Ishikawa (cell line): Measurements from ENCODE around the gene GSK3A.

Source experiments
- CEBPB ChIP-seq: IDR thresholded peaks from 2 replicates; pipeline ENCODE4 v1.6.1; 2012
- CREB1 ChIP-seq: IDR thresholded peaks from 2 replicates; pipeline ENCODE4 v1.6.1; 2012; ENCODE audit warnings: low read depth
- EGR1 ChIP-seq: IDR thresholded peaks from 2 replicates; pipeline ENCODE4 v1.6.1; 2012
- EP300 ChIP-seq: IDR thresholded peaks from 2 replicates; pipeline ENCODE4 v1.6.1; 2012; ENCODE audit warnings: borderline replicate concordance
- FOXM1 ChIP-seq: IDR thresholded peaks from 2 replicates; pipeline ENCODE4 v1.6.1; 2012; ENCODE audit warnings: low read depth, borderline replicate concordance
- NFIC ChIP-seq: IDR thresholded peaks from 2 replicates; pipeline ENCODE4 v1.6.1; 2012
- RAD21 ChIP-seq: IDR thresholded peaks from 2 replicates; pipeline ENCODE4 v1.6.1; 2012; ENCODE audit warnings: low read depth
- TAF1 ChIP-seq: IDR thresholded peaks from 2 replicates; pipeline ENCODE4 v1.6.1; 2012; ENCODE audit warnings: low read depth, mild to moderate bottlenecking
- TCF12 ChIP-seq: IDR thresholded peaks from 2 replicates; pipeline ENCODE4 v1.6.1; 2012; ENCODE audit warnings: low read depth
- TEAD4 ChIP-seq: IDR thresholded peaks from 2 replicates; pipeline ENCODE4 v1.6.1; 2012
- USF1 ChIP-seq: IDR thresholded peaks from 2 replicates; pipeline ENCODE4 v1.6.1; 2012
- YY1 ChIP-seq: IDR thresholded peaks from 2 replicates; pipeline ENCODE4 v1.6.1; 2012; ENCODE audit warnings: low read depth
- ZBTB7A ChIP-seq: IDR thresholded peaks from 2 replicates; pipeline ENCODE4 v1.6.1; 2012; ENCODE audit warnings: low read depth
- TF ChIP-seq, protein P1 (sequence below): IDR thresholded peaks from 2 replicates; pipeline ENCODE4 v1.6.1; 2012
- TF ChIP-seq, protein P2 (sequence below): IDR thresholded peaks from 2 replicates; pipeline ENCODE4 v1.6.1; 2012; ENCODE audit warnings: low read depth, mild to moderate bottlenecking

GSK3A gene

GRCh38 chr19:42245231-42245630 is 2.8 kb upstream of the GSK3A start:
- TF ChIP-seq, protein P1, sequence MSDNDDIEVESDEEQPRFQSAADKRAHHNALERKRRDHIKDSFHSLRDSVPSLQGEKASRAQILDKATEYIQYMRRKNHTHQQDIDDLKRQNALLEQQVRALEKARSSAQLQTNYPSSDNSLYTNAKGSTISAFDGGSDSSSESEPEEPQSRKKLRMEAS = no peak
- TF ChIP-seq, protein P2, sequence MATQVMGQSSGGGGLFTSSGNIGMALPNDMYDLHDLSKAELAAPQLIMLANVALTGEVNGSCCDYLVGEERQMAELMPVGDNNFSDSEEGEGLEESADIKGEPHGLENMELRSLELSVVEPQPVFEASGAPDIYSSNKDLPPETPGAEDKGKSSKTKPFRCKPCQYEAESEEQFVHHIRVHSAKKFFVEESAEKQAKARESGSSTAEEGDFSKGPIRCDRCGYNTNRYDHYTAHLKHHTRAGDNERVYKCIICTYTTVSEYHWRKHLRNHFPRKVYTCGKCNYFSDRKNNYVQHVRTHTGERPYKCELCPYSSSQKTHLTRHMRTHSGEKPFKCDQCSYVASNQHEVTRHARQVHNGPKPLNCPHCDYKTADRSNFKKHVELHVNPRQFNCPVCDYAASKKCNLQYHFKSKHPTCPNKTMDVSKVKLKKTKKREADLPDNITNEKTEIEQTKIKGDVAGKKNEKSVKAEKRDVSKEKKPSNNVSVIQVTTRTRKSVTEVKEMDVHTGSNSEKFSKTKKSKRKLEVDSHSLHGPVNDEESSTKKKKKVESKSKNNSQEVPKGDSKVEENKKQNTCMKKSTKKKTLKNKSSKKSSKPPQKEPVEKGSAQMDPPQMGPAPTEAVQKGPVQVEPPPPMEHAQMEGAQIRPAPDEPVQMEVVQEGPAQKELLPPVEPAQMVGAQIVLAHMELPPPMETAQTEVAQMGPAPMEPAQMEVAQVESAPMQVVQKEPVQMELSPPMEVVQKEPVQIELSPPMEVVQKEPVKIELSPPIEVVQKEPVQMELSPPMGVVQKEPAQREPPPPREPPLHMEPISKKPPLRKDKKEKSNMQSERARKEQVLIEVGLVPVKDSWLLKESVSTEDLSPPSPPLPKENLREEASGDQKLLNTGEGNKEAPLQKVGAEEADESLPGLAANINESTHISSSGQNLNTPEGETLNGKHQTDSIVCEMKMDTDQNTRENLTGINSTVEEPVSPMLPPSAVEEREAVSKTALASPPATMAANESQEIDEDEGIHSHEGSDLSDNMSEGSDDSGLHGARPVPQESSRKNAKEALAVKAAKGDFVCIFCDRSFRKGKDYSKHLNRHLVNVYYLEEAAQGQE = no peak
- TF ChIP-seq RAD21 (no peak), TEAD4 (no peak), FOXM1 (no peak), TAF1 (no peak), USF1 (no peak), NFIC (no peak), EP300 (no peak), EGR1 (no peak), TCF12 (no peak), CREB1 (no peak), ZBTB7A (no peak), CEBPB (no peak), YY1 (no peak)

DNA sequence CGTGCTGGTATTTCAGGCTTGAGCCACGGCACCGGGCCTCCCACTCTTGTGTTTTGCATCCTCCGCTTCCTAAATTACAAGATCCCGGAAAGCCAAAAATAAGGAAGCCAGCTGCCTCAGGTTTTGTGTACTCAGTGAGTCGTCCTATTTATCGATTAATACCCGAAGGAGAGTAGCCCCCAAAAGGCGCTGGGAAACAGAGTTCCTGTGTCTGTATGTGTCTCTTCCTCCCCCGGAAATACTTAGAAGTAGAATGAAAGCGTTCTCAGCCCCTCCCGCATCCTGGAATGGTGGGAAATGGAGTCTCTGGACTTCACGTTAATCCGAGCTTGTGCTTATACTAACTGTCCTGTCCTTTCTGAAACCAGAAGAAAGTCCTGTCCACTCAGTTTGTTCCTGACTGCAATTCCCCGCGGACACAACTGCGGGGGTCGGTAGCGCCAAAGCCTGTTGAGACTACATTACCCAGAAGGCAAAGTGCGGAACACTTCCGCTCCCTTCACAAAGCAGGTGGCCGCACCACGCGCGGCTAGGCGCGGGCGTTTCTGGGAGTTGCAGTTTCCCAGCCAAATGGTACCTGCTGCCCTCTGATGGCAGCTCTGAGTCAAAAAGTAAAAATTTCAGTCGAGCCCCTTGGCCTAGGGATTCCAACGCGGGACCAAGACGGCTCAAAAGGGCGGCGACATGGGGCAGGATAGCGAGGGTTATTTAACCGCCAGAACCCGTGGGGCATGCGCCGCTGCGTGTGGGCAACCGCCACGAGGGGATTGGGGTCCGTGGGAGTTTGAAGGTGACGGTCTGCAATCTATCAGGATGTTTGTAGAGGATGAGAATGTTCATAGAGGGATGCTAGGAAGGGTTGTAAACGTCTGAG is 2.2 kb upstream of the GSK3A start:
- TF ChIP-seq EGR1 (peak; percentile 8; the same call in 1 of the 2 replicates), CREB1 (peak; percentile 66), EP300 (no peak), TEAD4 (no peak), ZBTB7A (no peak), TCF12 (peak; percentile 52; the same call in 1 of the 2 replicates), NFIC (peak; percentile 7; the same call in 1 of the 2 replicates), FOXM1 (no peak), CEBPB (no peak; the same call in 1 of the 2 replicates), TAF1 (peak; percentile 57), RAD21 (peak; percentile 25; the same call in 1 of the 2 replicates), YY1 (peak; percentile 61), USF1 (peak; percentile 90)
- TF ChIP-seq, protein P2 = no peak
- TF ChIP-seq, protein P1 = peak; percentile 65

DNA sequence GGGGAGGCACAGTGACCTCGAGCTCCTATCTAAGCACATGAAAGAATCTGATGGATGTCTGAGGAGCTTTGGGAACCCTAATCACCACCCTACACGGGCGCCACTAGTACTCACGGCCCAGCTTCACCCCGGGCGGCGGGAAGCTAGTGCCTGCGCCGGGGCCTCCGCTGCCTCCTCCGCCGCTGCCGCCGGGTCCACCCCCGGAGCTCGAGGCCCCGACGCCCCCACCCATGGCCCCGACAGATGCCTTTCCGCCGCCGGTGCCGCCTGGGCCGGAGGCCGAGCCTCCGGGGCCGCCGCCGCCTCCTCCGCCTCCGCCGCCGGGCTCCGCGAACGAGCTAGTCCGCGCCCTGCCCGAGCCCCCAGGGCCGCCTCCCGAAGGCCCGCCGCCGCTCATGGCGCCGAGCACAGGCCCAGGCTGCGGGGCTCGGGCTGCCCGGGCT is 312 bp downstream of the GSK3A start:
- no peak for TF ChIP-seq TCF12
- TF ChIP-seq CEBPB = no peak
- TF ChIP-seq ZBTB7A = no peak
- TF ChIP-seq CREB1 = no peak
- TF ChIP-seq RAD21 = no peak
- no peak for TF ChIP-seq YY1

- no peak for TF ChIP-seq ZBTB7A
- TF ChIP-seq, protein P1 = no peak
- no peak for TF ChIP-seq TCF12
- TF ChIP-seq EGR1 = no peak
- TF ChIP-seq, protein P2 = no peak
- TF ChIP-seq FOXM1 = no peak
- TF ChIP-seq TEAD4 = no peak
- TF ChIP-seq YY1 = no peak
- no peak for TF ChIP-seq NFIC
- TF ChIP-seq CEBPB = no peak
- no peak for TF ChIP-seq TAF1
- no peak for TF ChIP-seq CREB1
- no peak for TF ChIP-seq RAD21
- TF ChIP-seq USF1 = no peak
- TF ChIP-seq EP300 = no peak
Measured at GRCh38 chr19:42241279-42241678, 1.1 kb downstream of the GSK3A start.
